ENCODE measurements around the gene PDE11A. TPM values are rescaled to one million over a fixed set of nuclear protein-coding genes. Genes with fewer than 3 reads are reported as not detected.

PDE11A gene
- total RNA-seq, 4 donors from 2014 or later = 0.85 to 2.3 (median 2.1) TPM; not detected in 1

GRCh38 chr2:177679611-177680605 is 392.7 kb downstream of the PDE11A start:
- no peak for DNase-seq
- intact Hi-C loops (cut with DNase I; ENCODE audit: low total_unique reads) = no loop called here
- no peak overlapping the region for H3K4me3 ChIP-seq
- no peak for TF ChIP-seq POLR2A (IDR thresholded peaks at IDR 0.05)
- TF ChIP-seq CTCF (IDR thresholded peaks at IDR 0.05) = no peak
- H3K36me3 ChIP-seq = no peaks in the 10 kb centered on the region
- no peaks in the 10 kb centered on the region for H3K27me3 ChIP-seq
- peak overlapping the region in 1 of 2 donors; percentile 47 for H3K27ac ChIP-seq
- H3K4me1 ChIP-seq = peaks cover 0 to 8% of the 10 kb centered on the region in 2 donors
- H3K9me3 ChIP-seq = no peaks in the 10 kb centered on the region

- Histone ChIP-seq H3K4me1 (peaks cover 0 to 8% of the 10 kb centered on the region in 2 donors), H3K4me3 (no peak overlapping the region), H3K9me3 (no peaks in the 10 kb centered on the region), H3K27ac (no peak overlapping the region), H3K36me3 (no peaks in the 10 kb centered on the region), H3K27me3 (no peaks in the 10 kb centered on the region)
- TF ChIP-seq POLR2A (IDR thresholded peaks at IDR 0.05) (no peak), CTCF (IDR thresholded peaks at IDR 0.05) (no peak)
- DNase-seq = no peak
- intact Hi-C loops (cut with DNase I; ENCODE audit: low total_unique reads) = no loop called here
Observed at GRCh38 chr2:177678939-177679338, 393.6 kb downstream of the PDE11A start.

GRCh38 chr2:177676636-177677035 is 395.9 kb downstream of the PDE11A start:
- no peak for TF ChIP-seq POLR2A (IDR thresholded peaks at IDR 0.05)
- no peak for TF ChIP-seq CTCF (IDR thresholded peaks at IDR 0.05)
- intact Hi-C loops (cut with DNase I; ENCODE audit: low total_unique reads) = no loop called here

GRCh38 chr2:177675825-177676224 is 396.8 kb downstream of the PDE11A start:
- H3K27ac ChIP-seq = peak overlapping the region in 1 of 2 donors; percentile 62
- H3K9me3 ChIP-seq = no peaks in the 10 kb centered on the region
- no peak for TF ChIP-seq CTCF (IDR thresholded peaks at IDR 0.05)
- TF ChIP-seq POLR2A (IDR thresholded peaks at IDR 0.05) = no peak
- peaks cover 0 to 12% of the 10 kb centered on the region in 2 donors for H3K4me1 ChIP-seq
- DNase-seq = peak in 1 of 2 donors; percentile 26
- no peak overlapping the region for H3K4me3 ChIP-seq
- no peaks in the 10 kb centered on the region for H3K36me3 ChIP-seq
- intact Hi-C loops (cut with DNase I; ENCODE audit: low total_unique reads) = no loop called here
- no peaks in the 10 kb centered on the region for H3K27me3 ChIP-seq

More at GRCh38 chr2:177676636-177677035, 395.9 kb downstream of the PDE11A start:
- H3K4me3 ChIP-seq = no peak overlapping the region
- peaks cover 0 to 8% of the 10 kb centered on the region in 2 donors for H3K4me1 ChIP-seq
- H3K9me3 ChIP-seq = no peaks in the 10 kb centered on the region
- H3K36me3 ChIP-seq = no peaks in the 10 kb centered on the region
- DNase-seq = no peak
- no peaks in the 10 kb centered on the region for H3K27me3 ChIP-seq
- peak overlapping the region; percentile 10 to 62 for H3K27ac ChIP-seq

GRCh38 chr2:177675350-177675821 is 397.2 kb downstream of the PDE11A start:
- H3K27me3 ChIP-seq = no peaks in the 10 kb centered on the region
- DNase-seq = no peak
- no peaks in the 10 kb centered on the region for H3K9me3 ChIP-seq
- peaks cover under 1 to 12% of the 10 kb centered on the region in 2 donors for H3K4me1 ChIP-seq
- H3K4me3 ChIP-seq = no peak overlapping the region
- intact Hi-C loops (cut with DNase I; ENCODE audit: low total_unique reads) = no loop called here
- no peaks in the 10 kb centered on the region for H3K36me3 ChIP-seq
- H3K27ac ChIP-seq = peak overlapping the region in 1 of 2 donors; percentile 62
- TF ChIP-seq CTCF (IDR thresholded peaks at IDR 0.05) (no peak), POLR2A (IDR thresholded peaks at IDR 0.05) (no peak)

Measured in uterus (tissue), 4 donors.